ENCODE data around the gene APLP1.

The APLP1 gene

DNA sequence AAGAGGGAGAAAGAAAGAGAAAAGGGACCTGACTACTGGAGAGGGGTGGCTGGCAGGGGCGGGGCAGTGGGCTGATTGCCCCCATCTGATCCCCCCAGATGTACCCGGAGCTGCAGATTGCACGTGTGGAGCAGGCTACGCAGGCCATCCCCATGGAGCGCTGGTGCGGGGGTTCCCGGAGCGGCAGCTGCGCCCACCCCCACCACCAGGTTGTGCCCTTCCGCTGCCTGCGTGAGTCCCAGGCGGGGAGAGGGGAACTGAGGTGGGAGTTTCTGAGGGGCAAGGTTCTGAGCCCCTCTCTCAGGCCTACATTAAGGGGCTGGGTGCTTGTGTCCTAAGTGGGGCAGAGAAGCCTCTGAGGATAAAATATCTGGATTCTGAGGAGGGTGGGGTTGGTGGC, 2.4 kb downstream of the APLP1 start:
- DNase-seq (ENCODE audit: low read depth in 2 of 2) = no peak
- H3K4me3 ChIP-seq (replicated peaks in 1 of 2; ENCODE audit: low read depth in 2 of 2, low read length in 2 of 2) = no peak overlapping the region
- TF ChIP-seq, protein P1, sequence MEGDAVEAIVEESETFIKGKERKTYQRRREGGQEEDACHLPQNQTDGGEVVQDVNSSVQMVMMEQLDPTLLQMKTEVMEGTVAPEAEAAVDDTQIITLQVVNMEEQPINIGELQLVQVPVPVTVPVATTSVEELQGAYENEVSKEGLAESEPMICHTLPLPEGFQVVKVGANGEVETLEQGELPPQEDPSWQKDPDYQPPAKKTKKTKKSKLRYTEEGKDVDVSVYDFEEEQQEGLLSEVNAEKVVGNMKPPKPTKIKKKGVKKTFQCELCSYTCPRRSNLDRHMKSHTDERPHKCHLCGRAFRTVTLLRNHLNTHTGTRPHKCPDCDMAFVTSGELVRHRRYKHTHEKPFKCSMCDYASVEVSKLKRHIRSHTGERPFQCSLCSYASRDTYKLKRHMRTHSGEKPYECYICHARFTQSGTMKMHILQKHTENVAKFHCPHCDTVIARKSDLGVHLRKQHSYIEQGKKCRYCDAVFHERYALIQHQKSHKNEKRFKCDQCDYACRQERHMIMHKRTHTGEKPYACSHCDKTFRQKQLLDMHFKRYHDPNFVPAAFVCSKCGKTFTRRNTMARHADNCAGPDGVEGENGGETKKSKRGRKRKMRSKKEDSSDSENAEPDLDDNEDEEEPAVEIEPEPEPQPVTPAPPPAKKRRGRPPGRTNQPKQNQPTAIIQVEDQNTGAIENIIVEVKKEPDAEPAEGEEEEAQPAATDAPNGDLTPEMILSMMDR (IDR thresholded peaks at IDR 0.05; ENCODE audit: low read depth, low read length) = no peak

DNA sequence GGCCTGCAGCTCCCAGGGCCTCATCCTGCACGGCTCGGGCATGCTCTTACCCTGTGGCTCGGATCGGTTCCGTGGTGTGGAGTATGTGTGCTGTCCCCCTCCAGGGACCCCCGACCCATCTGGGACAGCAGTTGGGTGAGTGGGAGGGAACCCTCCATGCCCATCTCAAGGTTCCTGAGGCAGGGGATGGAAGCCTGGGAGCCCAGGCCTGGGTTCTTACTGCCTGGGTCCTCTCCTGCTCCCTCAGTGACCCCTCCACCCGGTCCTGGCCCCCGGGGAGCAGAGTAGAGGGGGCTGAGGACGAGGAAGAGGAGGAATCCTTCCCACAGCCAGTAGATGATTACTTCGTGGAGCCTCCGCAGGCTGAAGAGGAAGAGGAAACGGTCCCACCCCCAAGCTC, 3.2 kb downstream of the APLP1 start:
- TF ChIP-seq, protein P1 (IDR thresholded peaks at IDR 0.05; ENCODE audit: low read depth, low read length) = no peak
- no peak for DNase-seq (ENCODE audit: low read depth in 2 of 2)
- H3K4me3 ChIP-seq (replicated peaks in 1 of 2; ENCODE audit: low read depth in 2 of 2, low read length in 2 of 2) = no peak overlapping the region

DNA sequence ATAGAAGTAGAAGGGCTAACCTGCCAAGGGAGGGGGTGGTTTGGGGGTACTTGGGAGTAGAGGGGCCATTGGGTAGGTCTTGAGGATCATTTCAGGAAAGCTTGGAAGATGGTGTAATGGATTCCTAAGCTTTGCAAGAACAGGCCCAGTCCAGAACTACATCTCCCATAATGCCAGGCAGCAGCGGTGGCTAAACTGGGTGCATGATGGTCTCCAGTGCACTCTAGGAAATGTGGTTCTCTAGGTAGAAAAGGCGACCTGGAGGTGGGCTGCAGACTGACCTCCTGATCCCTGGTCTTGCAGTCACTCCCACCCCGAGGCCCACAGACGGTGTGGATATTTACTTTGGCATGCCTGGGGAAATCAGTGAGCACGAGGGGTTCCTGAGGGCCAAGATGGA, 3.8 kb downstream of the APLP1 start:
- DNase-seq (ENCODE audit: low read depth in 2 of 2) = no peak
- H3K4me3 ChIP-seq (replicated peaks in 1 of 2; ENCODE audit: low read depth in 2 of 2, low read length in 2 of 2) = no peak overlapping the region
- TF ChIP-seq, protein P1 (IDR thresholded peaks at IDR 0.05; ENCODE audit: low read depth, low read length) = no peak

DNA sequence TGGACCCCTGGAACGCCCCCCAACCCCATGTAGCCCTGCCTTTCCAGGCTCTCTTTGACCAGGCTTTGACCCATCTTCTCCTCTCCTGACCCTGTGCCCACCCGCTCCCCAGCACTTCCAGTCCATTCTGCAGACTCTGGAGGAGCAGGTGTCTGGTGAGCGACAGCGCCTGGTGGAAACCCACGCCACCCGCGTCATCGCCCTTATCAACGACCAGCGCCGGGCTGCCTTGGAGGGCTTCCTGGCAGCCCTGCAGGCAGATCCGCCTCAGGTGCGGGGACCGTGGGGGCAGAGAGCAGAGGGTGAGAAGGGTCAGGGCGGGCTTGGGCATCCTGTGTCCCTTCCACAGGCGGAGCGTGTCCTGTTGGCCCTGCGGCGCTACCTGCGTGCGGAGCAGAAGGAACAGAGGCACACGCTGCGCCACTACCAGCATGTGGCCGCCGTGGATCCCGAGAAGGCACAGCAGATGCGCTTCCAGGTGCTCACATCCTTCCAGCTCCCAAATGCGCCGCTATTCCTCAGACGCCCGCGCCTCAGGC, 6.1 kb downstream of the APLP1 start:
- DNase-seq (ENCODE audit: low read depth in 2 of 2) = no peak
- H3K4me3 ChIP-seq (replicated peaks in 1 of 2; ENCODE audit: low read depth in 2 of 2, low read length in 2 of 2) = no peak overlapping the region
- TF ChIP-seq, protein P1 (IDR thresholded peaks at IDR 0.05; ENCODE audit: low read depth, low read length) = no peak

DNA sequence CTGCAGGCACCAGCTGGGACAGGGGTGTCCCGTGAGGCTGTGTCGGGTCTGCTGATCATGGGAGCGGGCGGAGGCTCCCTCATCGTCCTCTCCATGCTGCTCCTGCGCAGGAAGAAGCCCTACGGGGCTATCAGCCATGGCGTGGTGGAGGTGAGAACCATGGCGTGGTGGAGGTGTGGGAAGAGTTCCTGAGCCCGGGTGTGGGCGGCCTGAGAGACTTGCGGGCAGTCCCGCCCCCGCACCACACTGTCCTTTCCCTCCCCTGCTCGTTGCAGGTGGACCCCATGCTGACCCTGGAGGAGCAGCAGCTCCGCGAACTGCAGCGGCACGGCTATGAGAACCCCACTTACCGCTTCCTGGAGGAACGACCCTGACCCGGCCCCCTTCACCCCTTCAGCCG, 10.7 kb downstream of the APLP1 start:
- no peak for DNase-seq (ENCODE audit: low read depth in 2 of 2)
- TF ChIP-seq, protein P1 (IDR thresholded peaks at IDR 0.05; ENCODE audit: low read depth, low read length) = no peak
- no peak overlapping the region for H3K4me3 ChIP-seq (replicated peaks in 1 of 2; ENCODE audit: low read depth in 2 of 2, low read length in 2 of 2)

DNA sequence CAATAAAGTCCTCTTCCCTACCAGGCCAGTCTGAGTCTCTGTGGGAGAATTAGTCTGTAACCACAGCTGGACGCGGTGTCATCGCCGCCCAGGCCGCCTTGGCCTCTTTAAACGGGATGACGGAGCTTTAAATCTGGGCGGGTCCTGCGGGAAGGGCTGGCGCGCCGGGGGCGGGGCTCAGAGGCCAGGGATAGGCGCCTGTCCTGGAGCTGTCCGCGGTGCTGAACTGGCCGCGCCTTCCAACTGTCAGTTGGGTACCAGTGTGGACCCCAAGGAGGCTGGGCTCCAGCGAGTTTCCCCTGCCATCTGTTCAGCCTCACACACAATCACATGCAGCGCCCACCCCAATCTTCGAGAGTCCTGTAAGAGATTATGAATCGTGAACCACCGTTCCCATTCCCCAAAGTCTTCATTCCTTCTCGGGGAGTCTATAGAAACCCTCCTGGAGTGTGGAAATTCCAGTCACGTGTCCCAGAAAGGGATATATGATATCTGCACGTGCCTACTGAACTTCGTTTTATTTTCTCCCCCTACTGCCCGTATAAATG, 11.5 kb downstream of the APLP1 start:
- H3K4me3 ChIP-seq (replicated peaks in 1 of 2; ENCODE audit: low read depth in 2 of 2, low read length in 2 of 2) = no peak overlapping the region
- TF ChIP-seq, protein P1 (IDR thresholded peaks at IDR 0.05; ENCODE audit: low read depth, low read length) = no peak
- DNase-seq (ENCODE audit: low read depth in 2 of 2) = peak; percentile 89 to 93
